GM18505 (cell line): ENCODE measurements around the gene EPHA3.

ENCODE experiments used
- ATAC-seq: cut with Tn5 transposase; IDR thresholded peaks from one replicate; pipeline ENCODE4 v1.9.1; 2021; ENCODE audit not compliant: unreplicated experiment
- POLR2A ChIP-seq: IDR thresholded peaks from 4 replicates; pipeline ENCODE4 v1.6.1; 2011; ENCODE audit warnings: borderline replicate concordance; ENCODE audit not compliant: insufficient read depth, insufficient read length; ENCODE audit errors: extremely low read depth

EPHA3 gene

GRCh38 chr3:89223188-89223587 is 115.8 kb downstream of the EPHA3 start:
- TF ChIP-seq POLR2A, result no peak
- no peak for ATAC-seq

GRCh38 chr3:89227218-89227617 is 119.8 kb downstream of the EPHA3 start:
- no peak for TF ChIP-seq POLR2A
- no peak for ATAC-seq

GRCh38 chr3:89227634-89228033 is 120.2 kb downstream of the EPHA3 start:
- no peak for TF ChIP-seq POLR2A
- no peak for ATAC-seq

- TF ChIP-seq POLR2A, result no peak
- ATAC-seq, result no peak
Measured at GRCh38 chr3:89232155-89232554, 124.7 kb downstream of the EPHA3 start.

GRCh38 chr3:89234620-89235019 is 127.2 kb downstream of the EPHA3 start:
- no peak for TF ChIP-seq POLR2A
- ATAC-seq, result no peak

- no peak for TF ChIP-seq POLR2A
- ATAC-seq, result no peak
Measured at GRCh38 chr3:89238846-89239245, 131.4 kb downstream of the EPHA3 start.

GRCh38 chr3:89239774-89240173 is 132.4 kb downstream of the EPHA3 start:
- ATAC-seq, result no peak
- TF ChIP-seq POLR2A, result no peak

GRCh38 chr3:89245612-89246011 is 138.2 kb downstream of the EPHA3 start:
- TF ChIP-seq POLR2A, result no peak
- no peak for ATAC-seq

GRCh38 chr3:89246326-89246725 is 138.9 kb downstream of the EPHA3 start:
- no peak for ATAC-seq
- TF ChIP-seq POLR2A, result no peak

- no peak for ATAC-seq
- no peak for TF ChIP-seq POLR2A
Measured at GRCh38 chr3:89250742-89251141, 143.3 kb downstream of the EPHA3 start.

GRCh38 chr3:89252016-89252415 is 144.6 kb downstream of the EPHA3 start:
- no peak for ATAC-seq
- no peak for TF ChIP-seq POLR2A

GRCh38 chr3:89252860-89253259 is 145.4 kb downstream of the EPHA3 start:
- TF ChIP-seq POLR2A, result no peak

GRCh38 chr3:89256395-89256794 is 149.0 kb downstream of the EPHA3 start:
- TF ChIP-seq POLR2A, result no peak
- no peak for ATAC-seq

More at GRCh38 chr3:89252860-89253259, 145.4 kb downstream of the EPHA3 start:
- ATAC-seq, result no peak

- no peak for ATAC-seq
- no peak for TF ChIP-seq POLR2A
Measured at GRCh38 chr3:89256882-89257281, 149.5 kb downstream of the EPHA3 start.

- no peak for ATAC-seq
- TF ChIP-seq POLR2A, result no peak
Measured at GRCh38 chr3:89260721-89261120, 153.3 kb downstream of the EPHA3 start.
